IPS DF 6.9 (cell line): ENCODE measurements around the gene PDE11A.

Source experiments
- DNase-seq: peaks from one replicate; pipeline ENCODE4 v3.0.0-alpha.2; 2013; ENCODE audit warnings: low read depth, low spot score
- H3K27ac ChIP-seq: one replicate; pipeline ENCODE4 v1.5.1; 2013; ENCODE audit warnings: low read length, control low read depth
- H3K27me3 ChIP-seq: 2 replicates; pipeline ENCODE4 v1.6.1; 2013; ENCODE audit warnings: mild to moderate bottlenecking, low read length; ENCODE audit not compliant: control insufficient read depth, insufficient read depth
- H3K36me3 ChIP-seq: 2 replicates; pipeline ENCODE4 v1.6.1; 2013; ENCODE audit warnings: low read length; ENCODE audit not compliant: control insufficient read depth, insufficient read depth
- H3K4me1 ChIP-seq: 2 replicates; pipeline ENCODE4 v1.6.1; 2013; ENCODE audit warnings: low read length; ENCODE audit not compliant: control insufficient read depth, insufficient read depth
- H3K4me3 ChIP-seq: 2 replicates; pipeline ENCODE4 v1.5.1; 2013; ENCODE audit warnings: mild to moderate bottlenecking, low read length
- H3K9me3 ChIP-seq: 2 replicates; pipeline ENCODE4 v1.6.1; 2013; ENCODE audit warnings: low read length, inconsistent platforms; ENCODE audit not compliant: control insufficient read depth, insufficient read depth
- WGBS: extraction: QIAGEN DNeasy Blood & Tissue Kit; methylation state at CpG from one replicate; pipeline ENCODE4 v1.1.7; 2013; ENCODE audit warnings: mixed read lengths, missing lambda C conversion rate; ENCODE audit not compliant: insufficient read length, insufficient coverage; 5-methylcytosine and 5-hydroxymethylcytosine counted together

The PDE11A gene

DNA sequence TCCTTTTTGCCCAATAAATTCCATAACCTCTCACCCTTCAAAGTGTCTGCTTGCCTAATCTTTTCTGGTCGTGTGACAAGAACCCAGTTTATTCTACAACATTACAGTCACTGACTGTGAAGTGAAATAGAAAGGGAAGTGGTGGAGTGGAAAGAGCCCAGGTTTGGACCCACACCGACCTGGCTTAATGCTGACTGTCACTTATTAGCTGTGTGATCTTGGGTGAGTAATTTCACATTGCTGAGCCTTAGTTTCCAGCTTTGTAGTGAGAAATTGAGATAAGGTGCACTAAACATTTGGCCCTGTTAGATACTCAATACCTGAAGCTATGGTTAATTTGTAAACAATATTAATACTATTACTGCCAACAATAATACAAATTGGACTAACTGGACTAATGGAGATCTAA lies 388.9 kb downstream of the PDE11A start:
- no peaks in the 10 kb centered on the region for H3K9me3 ChIP-seq
- no peak overlapping the region for H3K27ac ChIP-seq
- no peak overlapping the region for H3K4me3 ChIP-seq
- no peaks in the 10 kb centered on the region for H3K4me1 ChIP-seq
- no peaks in the 10 kb centered on the region for H3K36me3 ChIP-seq
- DNase-seq = no peak
- no peaks in the 10 kb centered on the region for H3K27me3 ChIP-seq
- WGBS = no CpG with 5 or more reads among the region's 2 CpGs

DNA sequence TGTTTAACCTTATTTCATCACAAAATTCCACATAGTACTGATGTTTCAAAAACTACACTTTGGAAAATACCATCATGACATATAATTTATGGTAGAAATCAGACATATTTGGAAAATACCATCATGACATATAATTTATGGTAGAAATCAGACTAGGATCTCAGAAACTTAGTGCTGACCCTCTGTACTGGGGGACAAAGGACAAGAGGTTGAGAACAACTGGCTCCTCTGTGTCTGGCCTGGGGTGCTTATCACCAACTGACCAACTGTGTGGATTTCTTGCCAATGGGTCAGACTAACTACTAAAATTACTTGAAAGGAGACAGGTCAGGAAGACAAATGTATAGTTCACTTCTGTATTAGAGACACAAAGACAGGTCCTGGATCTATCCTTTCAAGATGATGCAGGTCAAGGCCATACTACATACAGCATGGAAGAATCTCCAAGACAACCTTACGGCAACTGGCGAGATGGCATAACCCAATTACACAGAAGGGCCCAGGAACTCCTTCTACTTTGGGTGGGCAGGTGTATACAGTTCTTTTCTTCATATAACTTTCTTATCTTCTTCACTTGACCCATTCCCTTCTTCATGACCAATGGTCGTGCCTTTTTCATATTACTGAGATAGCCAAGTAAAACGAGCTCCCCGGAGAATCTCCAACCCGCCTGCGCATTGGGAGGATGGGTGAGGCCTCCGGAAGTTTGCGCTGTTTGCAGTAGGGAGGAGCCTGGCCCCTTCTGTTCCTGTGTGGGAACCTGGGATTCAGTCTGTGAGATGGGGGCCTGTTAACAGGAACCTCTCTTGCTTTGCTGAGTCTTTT lies 389.5 kb downstream of the PDE11A start:
- Histone ChIP-seq H3K4me3 (no peak overlapping the region), H3K27me3 (no peaks in the 10 kb centered on the region), H3K27ac (no peak overlapping the region), H3K4me1 (no peaks in the 10 kb centered on the region), H3K9me3 (no peaks in the 10 kb centered on the region), H3K36me3 (no peaks in the 10 kb centered on the region)
- no peak for DNase-seq
- WGBS = no CpG with 5 or more reads among the region's 9 CpGs

DNA sequence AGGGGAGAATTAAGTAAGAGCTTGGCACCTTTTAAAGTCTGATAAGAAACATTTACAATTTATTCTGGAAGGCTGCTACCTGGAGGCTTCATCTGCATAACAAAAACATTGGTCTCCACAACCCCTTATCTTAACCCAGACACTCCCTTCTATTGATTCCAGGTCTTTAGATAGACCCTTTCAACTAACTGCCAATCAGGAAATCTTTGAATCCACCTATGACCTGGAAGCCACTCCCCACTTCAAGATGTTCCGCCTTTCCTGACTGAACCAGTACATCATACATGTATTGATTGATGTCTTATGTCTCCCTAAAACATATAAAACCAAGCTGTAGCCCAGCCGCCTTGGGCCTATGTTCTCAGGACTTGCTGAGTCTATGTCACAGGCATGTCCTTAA lies 390.6 kb downstream of the PDE11A start:
- no peak overlapping the region for H3K27ac ChIP-seq
- H3K4me3 ChIP-seq = no peak overlapping the region
- no peaks in the 10 kb centered on the region for H3K4me1 ChIP-seq
- no CpG with 5 or more reads among the region's 2 CpGs for WGBS
- H3K27me3 ChIP-seq = no peaks in the 10 kb centered on the region
- no peak for DNase-seq
- H3K36me3 ChIP-seq = no peaks in the 10 kb centered on the region
- H3K9me3 ChIP-seq = no peaks in the 10 kb centered on the region

DNA sequence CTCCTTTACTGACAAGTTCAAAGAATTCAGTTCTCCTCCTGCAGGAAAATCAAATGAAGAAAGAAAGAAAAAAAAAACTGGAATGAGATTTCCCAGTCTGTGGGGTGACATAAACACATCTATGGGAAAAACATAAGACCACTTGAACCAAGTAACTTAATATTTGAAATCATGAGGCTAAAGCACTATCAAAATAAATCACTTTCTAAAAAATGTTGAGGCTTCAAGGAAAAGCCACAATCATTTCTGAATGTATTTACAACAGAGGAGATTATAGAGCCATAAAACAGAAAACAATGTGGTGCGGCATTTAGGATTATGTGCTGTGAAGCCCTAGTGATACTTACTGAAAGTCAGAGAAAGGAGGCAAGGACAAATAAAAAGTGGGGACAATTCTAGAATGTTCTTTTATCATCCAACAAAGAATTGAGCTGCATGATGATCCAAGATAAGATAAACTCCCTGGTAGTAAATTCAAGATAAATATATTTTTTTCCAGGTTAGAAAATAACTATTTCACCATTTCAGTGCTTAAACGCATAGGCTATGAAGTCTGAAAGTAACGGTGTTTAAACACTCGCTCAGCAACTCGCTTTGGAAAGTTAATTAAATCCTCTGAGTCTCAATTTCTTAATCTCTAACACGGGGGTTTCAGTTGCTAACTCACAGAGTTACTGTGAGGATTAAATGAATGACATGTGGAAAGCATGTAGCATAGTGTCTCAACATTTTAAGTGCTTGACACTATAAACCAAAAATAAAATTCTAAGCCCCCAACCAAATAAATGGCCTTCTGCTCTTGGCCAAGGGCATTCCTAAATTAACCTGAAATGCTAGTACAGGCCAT lies 391.5 kb downstream of the PDE11A start:
- H3K4me3 ChIP-seq = no peak overlapping the region
- WGBS = no CpG with 5 or more reads among the region's 6 CpGs
- H3K9me3 ChIP-seq = no peaks in the 10 kb centered on the region
- H3K27me3 ChIP-seq = no peaks in the 10 kb centered on the region
- H3K27ac ChIP-seq = no peak overlapping the region
- no peak for DNase-seq
- H3K36me3 ChIP-seq = no peaks in the 10 kb centered on the region
- no peaks in the 10 kb centered on the region for H3K4me1 ChIP-seq

DNA sequence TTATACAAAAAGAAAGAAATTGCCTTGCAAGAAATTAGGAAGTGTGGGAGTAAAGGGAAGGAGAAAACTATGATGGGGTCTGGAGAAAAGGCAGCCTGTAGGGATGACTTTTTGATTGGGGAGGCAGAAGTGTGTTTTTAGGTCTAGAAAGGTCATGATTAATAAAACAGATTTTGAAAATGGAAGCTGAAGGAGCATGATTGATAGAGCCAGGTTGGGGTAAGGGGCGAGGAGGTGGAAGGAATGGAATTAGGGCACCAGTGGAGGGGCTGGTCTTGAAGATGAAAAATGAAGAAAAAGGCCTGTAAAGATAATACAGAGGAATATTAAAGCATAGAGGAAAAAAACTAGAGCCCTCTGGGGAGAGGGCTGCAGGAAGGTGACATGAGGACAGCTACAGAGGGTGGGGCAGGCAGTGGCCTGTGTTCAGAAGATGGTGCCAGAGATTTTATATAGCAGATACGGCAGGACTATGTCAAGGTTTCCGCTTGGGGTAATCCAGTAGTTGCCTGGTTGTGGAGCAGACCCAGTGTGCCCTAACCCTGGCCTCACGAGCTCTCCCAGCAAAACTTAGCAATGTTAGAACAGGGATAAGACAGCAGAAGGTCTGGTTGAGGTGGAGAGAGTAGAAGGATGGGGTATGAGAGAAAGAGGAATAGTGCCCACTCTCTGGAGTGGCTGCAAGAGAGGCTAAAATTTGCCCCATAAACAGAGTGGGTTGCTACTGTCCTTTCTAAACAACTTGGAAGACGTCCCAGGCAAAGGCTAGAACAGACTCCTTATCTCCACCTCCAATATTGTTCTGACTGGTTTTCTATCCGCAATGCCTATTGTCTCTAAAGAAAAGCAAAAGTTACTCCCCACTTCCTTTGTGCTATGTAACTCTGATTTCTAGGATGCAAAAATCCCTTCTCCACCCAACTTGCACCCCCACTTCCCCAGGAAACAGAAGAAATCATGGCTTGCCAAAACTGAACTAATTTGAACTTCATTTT lies 392.7 kb downstream of the PDE11A start:
- no peaks in the 10 kb centered on the region for H3K9me3 ChIP-seq

DNA sequence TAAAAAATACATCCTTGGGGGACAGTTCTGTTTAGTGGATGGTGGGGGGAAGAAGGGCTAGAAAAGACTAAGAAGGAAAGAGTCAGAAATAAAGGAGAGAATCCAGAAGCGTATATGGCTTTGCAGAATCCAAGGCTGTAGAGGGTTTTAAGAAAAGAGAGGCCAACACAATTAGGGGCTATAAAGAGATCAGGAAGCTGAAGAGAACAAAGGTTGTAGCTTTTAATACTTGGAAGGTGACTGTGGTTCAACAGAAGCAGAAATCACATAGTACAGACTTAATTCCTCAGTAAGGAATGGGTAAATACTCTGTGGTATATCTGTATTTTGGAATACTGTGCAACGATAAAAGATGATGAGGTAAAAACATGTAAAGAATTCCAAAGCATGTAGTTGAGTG lies 393.6 kb downstream of the PDE11A start:
- no CpG with 5 or more reads among the region's 2 CpGs for WGBS
- Histone ChIP-seq H3K4me1 (no peaks in the 10 kb centered on the region), H3K27ac (no peak overlapping the region), H3K27me3 (no peaks in the 10 kb centered on the region; the same call in 1 of the 2 replicates), H3K4me3 (no peak overlapping the region), H3K9me3 (no peaks in the 10 kb centered on the region), H3K36me3 (no peaks in the 10 kb centered on the region)
- no peak for DNase-seq

More for the DNA sequence above, 392.7 kb downstream of the PDE11A start:
- no peak overlapping the region for H3K4me3 ChIP-seq
- no peak for DNase-seq
- 100% methylated on average over 1 of the region's 6 CpGs for WGBS
- no peaks in the 10 kb centered on the region for H3K36me3 ChIP-seq
- no peaks in the 10 kb centered on the region for H3K27me3 ChIP-seq
- no peaks in the 10 kb centered on the region for H3K4me1 ChIP-seq
- H3K27ac ChIP-seq = no peak overlapping the region

DNA sequence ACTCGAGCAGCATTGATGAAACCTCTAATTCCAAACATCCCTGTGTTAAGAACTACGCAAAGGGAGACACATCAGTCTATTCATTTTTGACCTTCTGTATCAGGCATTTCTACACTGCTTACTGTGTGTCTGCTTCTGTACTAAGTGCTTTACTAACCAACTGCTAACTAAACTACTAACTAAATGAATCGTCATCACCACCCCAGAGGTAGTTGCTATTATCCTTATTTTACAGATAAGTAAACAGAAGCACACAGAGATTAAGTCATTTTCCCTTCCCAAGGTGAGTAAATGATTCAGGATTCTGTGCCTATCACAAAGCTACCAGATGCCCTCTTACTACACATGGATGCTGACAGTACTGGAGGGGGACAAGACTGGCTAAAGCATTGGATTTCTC lies 395.9 kb downstream of the PDE11A start:
- no peak overlapping the region for H3K4me3 ChIP-seq
- H3K36me3 ChIP-seq = no peaks in the 10 kb centered on the region
- H3K27ac ChIP-seq = no peak overlapping the region
- H3K27me3 ChIP-seq = peaks cover 12% of the 10 kb centered on the region
- no peaks in the 10 kb centered on the region for H3K4me1 ChIP-seq
- H3K9me3 ChIP-seq = no peaks in the 10 kb centered on the region
- DNase-seq = no peak
- WGBS = no CpG with 5 or more reads among the region's 3 CpGs

DNA sequence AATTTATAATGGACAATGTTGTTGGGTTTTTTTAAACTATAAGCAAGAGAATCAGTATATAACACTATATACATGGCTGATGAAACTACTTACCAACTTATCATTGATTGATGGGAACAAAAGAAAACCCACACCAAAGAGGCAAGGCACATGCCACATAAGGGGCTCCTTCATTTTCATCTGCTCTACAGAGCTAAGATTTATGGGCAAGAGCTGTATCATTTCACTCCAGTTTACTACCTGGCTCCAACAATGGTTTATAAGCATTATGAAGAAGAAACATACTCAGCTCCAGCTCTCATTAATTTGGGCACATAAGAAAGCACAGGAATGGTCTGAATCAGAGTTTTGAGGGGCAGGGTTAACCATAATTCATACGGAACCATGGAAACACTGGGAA lies 396.8 kb downstream of the PDE11A start:
- H3K9me3 ChIP-seq = no peaks in the 10 kb centered on the region
- no peaks in the 10 kb centered on the region for H3K36me3 ChIP-seq
- H3K4me1 ChIP-seq = no peaks in the 10 kb centered on the region
- no peak for DNase-seq
- no CpG with 5 or more reads among the region's 1 CpG for WGBS
- no peak overlapping the region for H3K27ac ChIP-seq
- H3K27me3 ChIP-seq = peaks cover 14% of the 10 kb centered on the region
- no peak overlapping the region for H3K4me3 ChIP-seq

DNA sequence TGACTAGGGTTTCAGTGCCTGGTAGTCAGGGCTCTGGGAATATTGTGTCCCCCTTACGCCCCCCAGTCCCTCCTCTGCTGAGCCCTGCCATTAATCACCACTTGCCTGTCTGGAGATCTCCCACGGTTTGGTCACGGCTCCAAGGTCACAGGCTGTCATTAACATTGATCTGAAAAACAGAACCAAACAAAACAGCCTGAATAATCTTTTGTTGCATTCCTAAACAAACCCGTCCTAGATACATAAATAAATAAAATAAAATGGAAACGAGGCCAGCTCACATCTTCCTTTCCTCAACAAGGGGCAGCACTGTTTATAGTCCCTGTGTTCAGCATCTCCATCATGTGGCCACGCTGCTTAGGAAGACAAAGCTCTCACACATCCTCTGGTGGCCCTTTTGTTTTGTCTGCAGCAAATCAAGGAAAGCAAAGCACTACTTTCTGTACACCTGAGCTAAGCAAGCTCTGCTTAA lies 397.2 kb downstream of the PDE11A start:
- H3K9me3 ChIP-seq = no peaks in the 10 kb centered on the region
- H3K4me1 ChIP-seq = no peaks in the 10 kb centered on the region
- no peaks in the 10 kb centered on the region for H3K36me3 ChIP-seq
- peaks cover 14% of the 10 kb centered on the region for H3K27me3 ChIP-seq
- no peak for DNase-seq
- WGBS = no CpG with 5 or more reads among the region's 6 CpGs
- no peak overlapping the region for H3K4me3 ChIP-seq
- H3K27ac ChIP-seq = no peak overlapping the region
